HG03469 (cell line): ENCODE data around the gene C10orf71.

ENCODE experiments used
- ATAC-seq: cut with Tn5 transposase; IDR thresholded peaks from one replicate; pipeline ENCODE4 v1.9.1; 2021; ENCODE audit warnings: mild to moderate bottlenecking, moderate library complexity, moderate number of reproducible peaks; ENCODE audit not compliant: unreplicated experiment

Gene C10orf71

GRCh38 chr10:49374740-49375139 lies 75.8 kb downstream of the C10orf71 start:
- ATAC-seq: no peak

- ATAC-seq: no peak
Measured at GRCh38 chr10:49375611-49376010, 76.6 kb downstream of the C10orf71 start.
